Measurements from ENCODE around the gene EXT2. TPM values are rescaled to one million over a fixed set of nuclear protein-coding genes. Genes with fewer than 3 reads are reported as not detected.
A peak's percentile ranks its signal among the peaks of the same experiment; 100 is the strongest.

EXT2 gene
- total and polyA plus RNA-seq, 10 of the 15 experiments (the other 5 are each of a cell fraction or from before 2014, with no cell fraction given), result 3.8 to 31.4 (median 17.9) TPM

DNA sequence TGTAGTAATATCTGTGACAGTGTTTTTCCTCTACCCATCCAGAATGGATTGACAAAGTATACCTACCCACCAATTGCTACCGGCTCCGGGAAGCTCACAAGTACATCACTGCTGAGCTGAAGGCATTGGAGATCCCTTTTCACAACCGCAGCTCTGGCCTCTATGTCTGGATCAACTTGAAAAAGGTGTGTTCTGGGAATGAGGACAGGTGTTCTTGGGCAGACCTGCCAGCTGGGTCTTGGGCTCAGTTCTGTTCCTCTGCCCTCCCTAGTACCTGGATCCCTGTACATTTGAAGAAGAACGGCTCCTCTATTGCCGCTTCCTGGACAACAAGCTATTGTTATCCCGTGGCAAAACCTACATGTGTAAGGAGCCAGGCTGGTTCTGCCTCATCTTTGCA is 37.2 kb upstream of the EXT2 start (continued):
- TF ChIP-seq, protein P1, sequence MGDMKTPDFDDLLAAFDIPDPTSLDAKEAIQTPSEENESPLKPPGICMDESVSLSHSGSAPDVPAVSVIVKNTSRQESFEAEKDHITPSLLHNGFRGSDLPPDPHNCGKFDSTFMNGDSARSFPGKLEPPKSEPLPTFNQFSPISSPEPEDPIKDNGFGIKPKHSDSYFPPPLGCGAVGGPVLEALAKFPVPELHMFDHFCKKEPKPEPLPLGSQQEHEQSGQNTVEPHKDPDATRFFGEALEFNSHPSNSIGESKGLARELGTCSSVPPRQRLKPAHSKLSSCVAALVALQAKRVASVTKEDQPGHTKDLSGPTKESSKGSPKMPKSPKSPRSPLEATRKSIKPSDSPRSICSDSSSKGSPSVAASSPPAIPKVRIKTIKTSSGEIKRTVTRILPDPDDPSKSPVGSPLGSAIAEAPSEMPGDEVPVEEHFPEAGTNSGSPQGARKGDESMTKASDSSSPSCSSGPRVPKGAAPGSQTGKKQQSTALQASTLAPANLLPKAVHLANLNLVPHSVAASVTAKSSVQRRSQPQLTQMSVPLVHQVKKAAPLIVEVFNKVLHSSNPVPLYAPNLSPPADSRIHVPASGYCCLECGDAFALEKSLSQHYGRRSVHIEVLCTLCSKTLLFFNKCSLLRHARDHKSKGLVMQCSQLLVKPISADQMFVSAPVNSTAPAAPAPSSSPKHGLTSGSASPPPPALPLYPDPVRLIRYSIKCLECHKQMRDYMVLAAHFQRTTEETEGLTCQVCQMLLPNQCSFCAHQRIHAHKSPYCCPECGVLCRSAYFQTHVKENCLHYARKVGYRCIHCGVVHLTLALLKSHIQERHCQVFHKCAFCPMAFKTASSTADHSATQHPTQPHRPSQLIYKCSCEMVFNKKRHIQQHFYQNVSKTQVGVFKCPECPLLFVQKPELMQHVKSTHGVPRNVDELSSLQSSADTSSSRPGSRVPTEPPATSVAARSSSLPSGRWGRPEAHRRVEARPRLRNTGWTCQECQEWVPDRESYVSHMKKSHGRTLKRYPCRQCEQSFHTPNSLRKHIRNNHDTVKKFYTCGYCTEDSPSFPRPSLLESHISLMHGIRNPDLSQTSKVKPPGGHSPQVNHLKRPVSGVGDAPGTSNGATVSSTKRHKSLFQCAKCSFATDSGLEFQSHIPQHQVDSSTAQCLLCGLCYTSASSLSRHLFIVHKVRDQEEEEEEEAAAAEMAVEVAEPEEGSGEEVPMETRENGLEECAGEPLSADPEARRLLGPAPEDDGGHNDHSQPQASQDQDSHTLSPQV (IDR thresholded peaks at IDR 0.05), result no peak

DNA sequence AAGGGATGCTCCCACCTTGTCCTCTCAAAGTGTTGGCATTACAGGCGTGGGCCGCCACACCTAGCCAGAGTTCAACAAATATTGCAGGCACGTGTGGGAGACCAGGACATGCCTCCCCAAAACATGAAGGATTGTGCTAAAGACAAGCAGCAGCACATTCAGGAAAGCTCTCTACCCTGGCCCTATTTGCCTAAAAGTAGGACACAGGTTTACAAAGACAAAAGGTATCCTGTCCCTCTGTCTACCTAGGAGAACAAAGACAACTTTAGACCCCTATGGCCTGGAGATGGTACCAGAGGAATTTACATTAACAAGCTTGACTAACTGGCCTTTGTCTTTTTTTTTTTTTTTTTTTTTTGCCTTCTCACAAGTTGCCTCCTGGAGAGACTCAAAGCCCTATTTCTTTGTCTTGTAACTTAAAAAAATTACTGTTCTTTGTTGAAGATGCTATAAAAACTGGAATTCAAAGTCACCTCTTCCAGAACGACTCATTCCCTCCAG is 30.3 kb upstream of the EXT2 start:
- in situ Hi-C loops (cut with MboI) (no loop called here), intact Hi-C loops (cut with micrococcal nuclease; ENCODE audit: unreplicated experiment) (loop anchor here (10.0 kb wide), 1 partner anchor 120 kb away; the partner anchor contains the start of gene C11orf96)
- no peak for TF ChIP-seq NR2C1 (IDR thresholded peaks at IDR 0.05)
- TF ChIP-seq ATF7 (IDR thresholded peaks at IDR 0.05; ENCODE audit: low read depth), result no peak
- no peak for TF ChIP-seq NFIC (IDR thresholded peaks at IDR 0.05; ENCODE audit: low read depth, low read length)
- TF ChIP-seq NFYA (IDR thresholded peaks at IDR 0.05; ENCODE audit: borderline replicate concordance, low read depth, low read length), result no peak
- no peak for TF ChIP-seq RUNX3 (IDR thresholded peaks at IDR 0.05; ENCODE audit: low read length)
- TF ChIP-seq, protein P2, sequence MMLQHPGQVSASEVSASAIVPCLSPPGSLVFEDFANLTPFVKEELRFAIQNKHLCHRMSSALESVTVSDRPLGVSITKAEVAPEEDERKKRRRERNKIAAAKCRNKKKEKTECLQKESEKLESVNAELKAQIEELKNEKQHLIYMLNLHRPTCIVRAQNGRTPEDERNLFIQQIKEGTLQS (IDR thresholded peaks at IDR 0.05; ENCODE audit: borderline replicate concordance, extremely low read depth, low read depth, low read length), result no peak
- TF ChIP-seq TCF12 (IDR thresholded peaks at IDR 0.05; ENCODE audit: low read depth, low read length), result no peak
- TF ChIP-seq RAD51 (IDR thresholded peaks at IDR 0.05), result no peak
- TF ChIP-seq MTA2 (IDR thresholded peaks at IDR 0.05; ENCODE audit: low read depth), result no peak
- no peak for TF ChIP-seq CHD2 (IDR thresholded peaks at IDR 0.05; ENCODE audit: borderline replicate concordance, low read depth, low read length)
- TF ChIP-seq, protein P3, sequence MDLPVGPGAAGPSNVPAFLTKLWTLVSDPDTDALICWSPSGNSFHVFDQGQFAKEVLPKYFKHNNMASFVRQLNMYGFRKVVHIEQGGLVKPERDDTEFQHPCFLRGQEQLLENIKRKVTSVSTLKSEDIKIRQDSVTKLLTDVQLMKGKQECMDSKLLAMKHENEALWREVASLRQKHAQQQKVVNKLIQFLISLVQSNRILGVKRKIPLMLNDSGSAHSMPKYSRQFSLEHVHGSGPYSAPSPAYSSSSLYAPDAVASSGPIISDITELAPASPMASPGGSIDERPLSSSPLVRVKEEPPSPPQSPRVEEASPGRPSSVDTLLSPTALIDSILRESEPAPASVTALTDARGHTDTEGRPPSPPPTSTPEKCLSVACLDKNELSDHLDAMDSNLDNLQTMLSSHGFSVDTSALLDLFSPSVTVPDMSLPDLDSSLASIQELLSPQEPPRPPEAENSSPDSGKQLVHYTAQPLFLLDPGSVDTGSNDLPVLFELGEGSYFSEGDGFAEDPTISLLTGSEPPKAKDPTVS (IDR thresholded peaks at IDR 0.05; ENCODE audit: low read depth, low read length), result no peak
- TF ChIP-seq EED (IDR thresholded peaks at IDR 0.05; ENCODE audit: low read depth), result no peak
- TF ChIP-seq CHD4 (IDR thresholded peaks at IDR 0.05), result no peak
- no peak for TF ChIP-seq POLR2AphosphoS2 (IDR thresholded peaks at IDR 0.05; ENCODE audit: low read depth, low read length)
- RAD21 ChIA-PET (ENCODE audit: unreplicated experiment), result no interaction called here
- DNase-seq (ENCODE audit: low read depth, low spot score) (no peak), ATAC-seq (no peak), FAIRE-seq (peak; percentile 13)
- peaks cover 11% of the 10 kb centered on the region for H3K4me1 ChIP-seq (ENCODE audit: control insufficient read depth, insufficient read depth, low read length)
- CTCF ChIA-PET, result interaction anchor here (0.7 to 10.8 kb wide), 2 partner anchors 28 to 162 kb away, joined by 5 to 77 read pairs; partner anchors contain the start of gene EXT2
- SMC1A ChIA-PET (ENCODE audit: uncharacterized antibody, unreplicated experiment), result no interaction called here
- peak overlapping the region; percentile 81; the same call in 1 of the 2 replicates for H3K9ac ChIP-seq (ENCODE audit: control insufficient read depth, insufficient read depth, low read length)
- H3K9me3 ChIP-seq (replicated peaks; ENCODE audit: control insufficient read depth, insufficient read depth, low read length), result no peaks in the 10 kb centered on the region
- no peak overlapping the region for H3K27ac ChIP-seq (ENCODE audit: control insufficient read depth, insufficient read depth)
- 59% methylated on average over 4 of the region's 4 CpGs for WGBS (ENCODE audit: insufficient coverage, insufficient replicate concordance, low lambda C conversion rate, missing lambda C conversion rate)
- H3K79me2 ChIP-seq (ENCODE audit: control insufficient read depth, insufficient read depth, low read length), result peaks cover 2% of the 10 kb centered on the region
- BruUV-seq (replicated peaks), result no TSS peak
- peak overlapping the region; percentile 78; the same call in 1 of the 2 replicates for H3K4me2 ChIP-seq (ENCODE audit: control insufficient read depth, insufficient read depth)
- peak overlapping the region; percentile 80 for H3K4me3 ChIP-seq
- no peaks in the 10 kb centered on the region; a peak in 1 of 4 replicates for H3K36me3 ChIP-seq (ENCODE audit: control insufficient read depth in 2 of 2, insufficient read depth in 2 of 2, low read length in 1 of 2)
- H3K27me3 ChIP-seq (replicated peaks in 1 of 2; ENCODE audit: control insufficient read depth in 2 of 2, insufficient read depth in 2 of 2, low read length in 1 of 2), result no peaks in the 10 kb centered on the region
- H4K20me1 ChIP-seq (ENCODE audit: control insufficient read depth, insufficient read depth), result no peaks in the 10 kb centered on the region
- H2AFZ ChIP-seq (ENCODE audit: control insufficient read depth, low read depth, low read length), result peak overlapping the region; percentile 99
- POLR2A ChIA-PET, result interaction anchor here (0.6 to 1.4 kb wide), 5 partner anchors 30 to 1278 kb away, joined by 3 to 6 read pairs (median 4); partner anchors contain the start of gene EXT2

All from GM12878 (cell line).